Omental fat pad (tissue), 4 donors: ENCODE results near the gene SPRED2. TPM values are rescaled to one million over a fixed set of nuclear protein-coding genes. Genes with fewer than 3 reads are reported as not detected.

Experiments
- ATAC-seq: fragments of 150-250 bp; one replicate; pipeline ENCODE4 v1.9.1; 2016; ENCODE audit warnings: mild to moderate bottlenecking, moderate library complexity; ENCODE audit not compliant: low FRiP score
- DNase-seq: peaks from one replicate; pipeline ENCODE4 v3.0.0-alpha.2; 2019; ENCODE audit warnings: low spot score
- CTCF ChIP-seq, 3 donors: fragments of 450-650 bp; IDR thresholded peaks; one replicate each; pipeline ENCODE4 v1.5.1; 2016 to 2017; ENCODE audit warnings: antibody characterized with exemption in 3 of 3, mild to moderate bottlenecking in 3 of 3, moderate library complexity in 2 of 3
- total RNA-seq, 4 donors: library from RNA; depleted of rRNA; stranded (reverse); fragments of >200 nt; gene quantifications; one replicate each; pipeline ENCODE4 v1.1.0, GENCODE V29; 2016

The SPRED2 gene
- total RNA-seq, 4 donors from 2014 or later, result 22.9 to 45.4 (median 26.6) TPM

GRCh38 chr2:65415091-65415490, 17.3 kb downstream of the SPRED2 start:
- TF ChIP-seq CTCF (IDR thresholded peaks at IDR 0.05), result no peak
- DNase-seq, result no peak
- no peak for ATAC-seq

GRCh38 chr2:65413610-65414009, 18.8 kb downstream of the SPRED2 start:
- ATAC-seq, result no peak

GRCh38 chr2:65413106-65413505, 19.3 kb downstream of the SPRED2 start:
- ATAC-seq, result no peak
- no peak for TF ChIP-seq CTCF (IDR thresholded peaks at IDR 0.05)
- no peak for DNase-seq

More at GRCh38 chr2:65413610-65414009, 18.8 kb downstream of the SPRED2 start:
- no peak for DNase-seq
- no peak for TF ChIP-seq CTCF (IDR thresholded peaks at IDR 0.05)

- TF ChIP-seq CTCF (IDR thresholded peaks at IDR 0.05), result no peak
- DNase-seq (no peak), ATAC-seq (no peak)
Observed at GRCh38 chr2:65411056-65411795, 21.2 kb downstream of the SPRED2 start.

- DNase-seq (no peak), ATAC-seq (no peak)
- no peak for TF ChIP-seq CTCF (IDR thresholded peaks at IDR 0.05)
Observed at GRCh38 chr2:65409045-65409444, 23.4 kb downstream of the SPRED2 start.

- TF ChIP-seq CTCF (IDR thresholded peaks at IDR 0.05), result no peak
- no peak for DNase-seq
- no peak for ATAC-seq
Observed at GRCh38 chr2:65407240-65407639, 25.2 kb downstream of the SPRED2 start.
